Large intestine (tissue), 3 donors: ENCODE measurements around the gene SMIM22. TPM values are rescaled to one million over a fixed set of nuclear protein-coding genes. Genes with fewer than 3 reads are reported as not detected.

ENCODE experiments used
- DNase-seq, 2 donors: peaks; one replicate each; pipeline versions ENCODE4 v3.0.0 to v3.0.0-alpha.2; 2013
- H3K27ac ChIP-seq: one replicate; pipeline ENCODE4 v1.5.1; 2013; ENCODE audit warnings: low read length
- H3K27me3 ChIP-seq: 2 replicates; pipeline ENCODE4 v1.6.1; 2013; ENCODE audit warnings: low read length; ENCODE audit not compliant: control insufficient read depth, insufficient read depth
- H3K36me3 ChIP-seq: 2 replicates; pipeline ENCODE4 v1.6.1; 2013; ENCODE audit warnings: low read length; ENCODE audit not compliant: control insufficient read depth, insufficient read depth
- H3K4me1 ChIP-seq: one replicate; pipeline ENCODE4 v1.6.1; 2013; ENCODE audit warnings: low read length; ENCODE audit not compliant: control insufficient read depth, insufficient read depth
- H3K4me3 ChIP-seq: one replicate; pipeline ENCODE4 v1.5.1; 2013; ENCODE audit warnings: low read length
- H3K9me3 ChIP-seq: one replicate; pipeline ENCODE4 v1.6.1; 2013; ENCODE audit warnings: mild to moderate bottlenecking, low read depth, low read length, moderate library complexity; ENCODE audit not compliant: control insufficient read depth
- WGBS: methylation state at CpG from one replicate; pipeline ENCODE4 v1.1.5; 2013; ENCODE audit warnings: low lambda C conversion rate; ENCODE audit not compliant: insufficient coverage; 5-methylcytosine and 5-hydroxymethylcytosine counted together
- polyA plus RNA-seq: library from polyadenylated mRNA; unstranded; fragments of 120-200 nt; gene quantifications from one replicate; pipeline ENCODE4 v1.2.1, GENCODE V29; 2013

Gene SMIM22
- polyA plus RNA-seq, 1 donor, result 75.8 TPM

- peaks cover 75% of the 10 kb centered on the region for H3K36me3 ChIP-seq
- no CpG with 5 or more reads among the region's 2 CpGs for WGBS
- no peak overlapping the region for H3K4me3 ChIP-seq
- no peak for DNase-seq
- H3K27ac ChIP-seq, result no peak overlapping the region
- H3K9me3 ChIP-seq, result no peaks in the 10 kb centered on the region
- H3K4me1 ChIP-seq, result peaks cover 5% of the 10 kb centered on the region
- H3K27me3 ChIP-seq, result no peaks in the 10 kb centered on the region
Measured at GRCh38 chr16:4836727-4837126, 41.6 kb downstream of the SMIM22 start.

- H3K9me3 ChIP-seq, result no peaks in the 10 kb centered on the region
- H3K4me1 ChIP-seq, result peaks cover 5% of the 10 kb centered on the region
- H3K27ac ChIP-seq, result no peak overlapping the region
- no CpG with 5 or more reads among the region's 13 CpGs for WGBS
- no peaks in the 10 kb centered on the region for H3K27me3 ChIP-seq
- H3K4me3 ChIP-seq, result no peak overlapping the region
- no peak for DNase-seq
- H3K36me3 ChIP-seq, result peaks cover 72% of the 10 kb centered on the region
Measured at GRCh38 chr16:4837733-4838501, 42.7 kb downstream of the SMIM22 start.

DNA sequence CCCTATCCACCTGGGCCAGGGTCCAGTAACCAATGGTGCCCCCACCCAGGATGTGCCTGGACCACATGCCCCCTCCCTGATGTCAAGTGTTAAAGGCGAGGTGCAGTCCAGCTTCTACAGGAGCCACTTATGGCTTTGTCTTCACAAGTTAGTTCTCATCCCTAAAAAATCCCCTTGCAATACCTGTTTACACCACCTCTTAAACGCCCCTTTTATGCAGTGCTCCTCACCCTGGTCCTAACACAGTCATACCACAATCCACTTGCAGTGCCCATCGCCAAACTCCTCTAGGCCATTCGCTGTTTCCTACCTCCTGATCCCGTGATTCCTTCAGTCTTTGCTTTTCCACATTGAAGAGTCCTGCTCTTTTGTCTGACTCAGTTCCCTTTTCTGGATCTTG is 44.8 kb downstream of the SMIM22 start:
- WGBS, result no CpG with 5 or more reads among the region's 5 CpGs

GRCh38 chr16:4840984-4841383 is 45.8 kb downstream of the SMIM22 start:
- Histone ChIP-seq H3K4me1 (peaks cover 3% of the 10 kb centered on the region), H3K36me3 (peaks cover 70% of the 10 kb centered on the region), H3K27me3 (no peaks in the 10 kb centered on the region), H3K27ac (no peak overlapping the region), H3K4me3 (no peak overlapping the region), H3K9me3 (no peaks in the 10 kb centered on the region)
- DNase-seq, result no peak
- WGBS, result no CpG with 5 or more reads among the region's 5 CpGs

More for the DNA sequence above, 44.8 kb downstream of the SMIM22 start:
- H3K4me1 ChIP-seq, result no peaks in the 10 kb centered on the region
- no peak overlapping the region for H3K4me3 ChIP-seq
- H3K36me3 ChIP-seq, result peaks cover 78% of the 10 kb centered on the region
- H3K27me3 ChIP-seq, result no peaks in the 10 kb centered on the region
- no peak for DNase-seq
- H3K27ac ChIP-seq, result no peak overlapping the region
- H3K9me3 ChIP-seq, result no peaks in the 10 kb centered on the region

Other genes starting within 250 kb of the SMIM22 start
- gene C16orf96, start 239.0 kb upstream of the SMIM22 start, polyA plus RNA-seq, result 0.18 TPM
- gene UBALD1, start 180.5 kb upstream of the SMIM22 start, polyA plus RNA-seq, result 28.4 TPM
- 52.9 TPM for gene MGRN1, start 170.5 kb upstream of the SMIM22 start, polyA plus RNA-seq
- 42.5 TPM for gene NUDT16L1, start 101.8 kb upstream of the SMIM22 start, polyA plus RNA-seq
- gene ANKS3, start 61.1 kb upstream of the SMIM22 start, polyA plus RNA-seq, result 19.8 TPM
- gene DNAAF8, start 60.8 kb upstream of the SMIM22 start, polyA plus RNA-seq, result 0.78 TPM
- 10.4 TPM for gene ZNF500, start 28.2 kb upstream of the SMIM22 start, polyA plus RNA-seq
- gene SEPTIN12, start 7.0 kb upstream of the SMIM22 start, polyA plus RNA-seq, result not detected
- 28.9 TPM for gene ROGDI, start 7.3 kb downstream of the SMIM22 start, polyA plus RNA-seq
- 102 TPM for gene GLYR1, start 51.9 kb downstream of the SMIM22 start, polyA plus RNA-seq
- gene UBN1, start 52.1 kb downstream of the SMIM22 start, polyA plus RNA-seq, result 38.2 TPM
- gene PPL, start 141.8 kb downstream of the SMIM22 start, polyA plus RNA-seq, result 32.2 TPM
- gene SEC14L5, start 163.0 kb downstream of the SMIM22 start, polyA plus RNA-seq, result 0.24 TPM
- gene NAGPA, start 238.6 kb downstream of the SMIM22 start, polyA plus RNA-seq, result 19.3 TPM